PC-9 (cell line): ENCODE results near the gene NOX3. TPM values are rescaled to one million over a fixed set of nuclear protein-coding genes. Genes with fewer than 3 reads are reported as not detected.

Experiments
- BruUV-seq: library from RNA; stranded (reverse); fragments of 400-500 nt; replicated peaks from 2 replicates; lab custom pipeline; 2021; lab: Mats Ljungman, UMichigan
- CTCF ChIA-PET: fragments of 300-600 bp; sonication (Branson Sonifier 250); formaldehyde crosslinking; loops from one replicate; lab custom pipeline; 2022; ENCODE audit warnings: antibody characterized with exemption; lab: Charles Lee
- POLR2A ChIA-PET: fragments of 300-600 bp; sonication (Branson Sonifier 250); formaldehyde crosslinking; loops from one replicate; lab custom pipeline; 2022; ENCODE audit warnings: antibody characterized with exemption; ENCODE audit not compliant: unreplicated experiment; lab: Charles Lee
- DNase-seq, 2 experiments: peaks; one replicate each; pipeline versions ENCODE4 v3.0.0 to v3.0.0-alpha.2; 2015 to 2022; ENCODE audit warnings: mixed read lengths in 1 of 2
- H2AFZ ChIP-seq: fragments of 200-600 bp; sonication (generic); 2 replicates; pipeline ENCODE4 v1.8.1; 2017; ENCODE audit warnings: antibody characterized with exemption
- H3F3A ChIP-seq: fragments of 200-600 bp; sonication (generic); 2 replicates; pipeline ENCODE4 v1.8.1; 2017; ENCODE audit warnings: antibody characterized with exemption, mild to moderate bottlenecking, low read depth; ENCODE audit not compliant: insufficient read depth
- H3K27ac ChIP-seq: fragments of 200-600 bp; sonication (generic); 2 replicates; pipeline ENCODE4 v1.6.1; 2016; ENCODE audit warnings: mixed run types
- H3K27me3 ChIP-seq: fragments of 200-600 bp; sonication (generic); 2 replicates; pipeline ENCODE4 v1.6.1; 2016; ENCODE audit warnings: low read depth, mixed run types; ENCODE audit not compliant: insufficient read depth
- H3K36me3 ChIP-seq: fragments of 200-600 bp; sonication (generic); 2 replicates; pipeline ENCODE4 v1.6.1; 2016; ENCODE audit warnings: low read depth, mixed run types
- H3K4me1 ChIP-seq: fragments of 200-600 bp; sonication (generic); replicated peaks from 2 replicates; pipeline ENCODE4 v1.6.1; 2016; ENCODE audit warnings: mixed run types; ENCODE audit not compliant: insufficient read depth
- H3K4me2 ChIP-seq: fragments of 200-600 bp; sonication (generic); 2 replicates; pipeline ENCODE4 v1.6.1; 2017; ENCODE audit warnings: mixed run types
- H3K4me3 ChIP-seq: fragments of 200-600 bp; sonication (generic); 2 replicates; pipeline ENCODE4 v1.6.1; 2016; ENCODE audit warnings: mixed run types
- H3K79me2 ChIP-seq: fragments of 200-600 bp; sonication (generic); 2 replicates; pipeline ENCODE4 v1.6.1; 2017; ENCODE audit warnings: low read depth, mixed run types
- H3K9me2 ChIP-seq: fragments of 200-600 bp; sonication (generic); 2 replicates; pipeline ENCODE4 v1.8.1; 2017; ENCODE audit warnings: mild to moderate bottlenecking; ENCODE audit not compliant: insufficient read depth
- H3K9me3 ChIP-seq: fragments of 200-600 bp; sonication (generic); 2 replicates; pipeline ENCODE4 v1.8.1; 2016; ENCODE audit warnings: low read depth; ENCODE audit not compliant: insufficient read depth
- H4K20me1 ChIP-seq: fragments of 200-600 bp; sonication (generic); 2 replicates; pipeline ENCODE4 v1.8.1; 2017; ENCODE audit not compliant: insufficient read depth
- CTCF ChIP-seq: fragments of 200-600 bp; sonication (generic); conservative IDR thresholded peaks from 2 replicates; pipeline ENCODE4 v1.6.1; 2017; ENCODE audit warnings: mixed run types, antibody characterized with exemption, mild to moderate bottlenecking, moderate library complexity
- EZH2 ChIP-seq: fragments of 200-600 bp; sonication (generic); IDR thresholded peaks from 2 replicates; pipeline ENCODE4 v1.8.0; 2017; ENCODE audit warnings: antibody characterized with exemption, low read depth
- intact Hi-C: fragments of 100-400 bp; cut with micrococcal nuclease; formaldehyde crosslinking; loops from one replicate; pipeline ENCODE4 v1.10.0; 2022; ENCODE audit not compliant: unreplicated experiment
- total RNA-seq: library from RNA; stranded (reverse); gene quantifications from 2 replicates; pipeline ENCODE4 v1.2.3, GENCODE V29; 2021

Gene NOX3
- total RNA-seq, 1 experiment from 2014 or later = not detected

DNA sequence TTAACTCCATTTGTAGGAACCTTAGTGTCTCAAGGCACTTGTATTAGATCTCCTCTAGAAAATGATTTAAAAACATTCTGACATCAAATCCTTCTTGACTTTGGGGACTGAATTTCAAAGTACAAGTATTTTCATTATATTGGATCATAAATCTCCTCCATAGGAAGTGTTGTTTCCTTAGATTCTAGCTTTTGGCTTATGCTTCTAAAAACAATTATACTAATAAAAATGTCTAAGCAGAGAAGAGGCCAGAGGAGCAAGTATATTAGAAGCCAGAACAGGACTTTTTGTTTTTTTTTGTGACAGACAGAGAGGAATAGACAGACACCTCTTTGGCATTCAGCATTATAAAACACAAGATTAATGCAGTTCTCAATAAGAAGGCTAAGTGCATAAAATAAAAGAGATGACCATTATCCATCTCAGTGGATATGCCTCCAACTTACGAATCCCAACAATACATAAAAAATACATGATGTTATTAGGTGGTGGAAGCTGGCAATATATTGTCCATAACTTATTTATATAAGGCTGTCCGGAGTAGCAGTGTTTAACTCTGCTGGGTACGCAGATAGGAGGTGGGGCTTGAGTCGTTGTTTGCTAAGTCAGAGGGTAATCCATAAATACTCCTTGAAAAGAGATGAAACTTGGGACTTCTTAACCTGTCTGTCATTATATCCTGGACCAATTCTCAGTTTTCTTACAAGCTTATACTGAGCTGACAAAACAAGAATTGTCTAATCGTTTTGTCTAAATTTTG, 31.9 kb upstream of the NOX3 start:
- Histone ChIP-seq H3K9me2 (no peaks in the 10 kb centered on the region), H3K4me1 (peaks cover 13% of the 10 kb centered on the region; the same call in 1 of the 2 replicates), H3F3A (0 out of 2 replicates have a peak, but pooled peaks cover under 1% of the 10 kb centered on the region), H3K79me2 (no peaks in the 10 kb centered on the region), H3K9me3 (no peaks in the 10 kb centered on the region; the same call in 1 of the 2 replicates), H3K4me3 (no peak overlapping the region), H3K4me2 (no peak overlapping the region), H4K20me1 (no peaks in the 10 kb centered on the region), H3K36me3 (no peaks in the 10 kb centered on the region), H3K27ac (no peak overlapping the region), H3K27me3 (no peaks in the 10 kb centered on the region), H2AFZ (no peak overlapping the region)
- POLR2A ChIA-PET = interaction anchor here (0.7 kb wide), 1 partner anchor 173 kb away, joined by 8 read pairs; no protein-coding TSS in a partner anchor
- no peak for TF ChIP-seq EZH2
- TF ChIP-seq CTCF = no peak
- DNase-seq = no peak
- BruUV-seq = no TSS peak
- intact Hi-C loops = no loop called here
- CTCF ChIA-PET = no interaction called here

GRCh38 chr6:155486721-155487294, 31.2 kb upstream of the NOX3 start:
- Histone ChIP-seq H3K4me3 (no peak overlapping the region), H3K9me3 (no peaks in the 10 kb centered on the region; the same call in none of the 2 replicates), H3K4me2 (no peak overlapping the region), H3F3A (no peaks in the 10 kb centered on the region), H3K9me2 (no peaks in the 10 kb centered on the region), H3K79me2 (no peaks in the 10 kb centered on the region), H4K20me1 (no peaks in the 10 kb centered on the region), H3K4me1 (peaks cover 8% of the 10 kb centered on the region; the same call in 1 of the 2 replicates), H3K27me3 (no peaks in the 10 kb centered on the region), H3K36me3 (no peaks in the 10 kb centered on the region), H2AFZ (no peak overlapping the region), H3K27ac (no peak overlapping the region)
- TF ChIP-seq CTCF = no peak
- TF ChIP-seq EZH2 = no peak
- no TSS peak for BruUV-seq
- intact Hi-C loops = no loop called here
- CTCF ChIA-PET = no interaction called here
- no peak for DNase-seq
- POLR2A ChIA-PET = no interaction called here

DNA sequence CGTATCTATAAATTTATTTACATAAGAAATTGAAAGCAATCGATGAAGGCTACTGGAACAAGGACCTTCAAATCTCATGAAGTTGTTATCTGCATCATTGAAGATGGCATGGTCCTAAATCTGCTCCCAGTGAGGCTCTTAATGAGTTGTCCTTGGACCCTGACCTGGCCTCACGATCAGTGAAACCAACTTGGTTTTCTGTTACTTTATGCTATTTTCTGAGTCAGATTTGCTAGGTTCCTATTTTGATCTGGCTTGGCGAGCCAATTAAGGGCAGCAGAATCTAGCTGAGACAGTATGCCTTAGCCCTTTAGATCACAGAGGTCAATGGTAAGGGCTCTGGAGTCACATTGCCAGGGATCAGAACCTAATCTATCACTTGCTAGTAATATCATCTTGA, 30.1 kb upstream of the NOX3 start:
- no peak for TF ChIP-seq EZH2
- TF ChIP-seq CTCF = no peak
- H4K20me1 ChIP-seq = no peaks in the 10 kb centered on the region
- no peaks in the 10 kb centered on the region; the same call in 1 of the 2 replicates for H3K9me3 ChIP-seq
- no peaks in the 10 kb centered on the region for H3F3A ChIP-seq
- no peak for DNase-seq
- H3K4me3 ChIP-seq = no peak overlapping the region
- no peaks in the 10 kb centered on the region for H3K79me2 ChIP-seq
- no peaks in the 10 kb centered on the region for H3K36me3 ChIP-seq
- no peaks in the 10 kb centered on the region for H3K27me3 ChIP-seq
- 0 out of 2 replicates have a peak, but pooled peaks cover 4% of the 10 kb centered on the region for H3K9me2 ChIP-seq
- BruUV-seq = no TSS peak
- intact Hi-C loops = no loop called here
- H2AFZ ChIP-seq = no peak overlapping the region
- ChIA-PET CTCF (no interaction called here), POLR2A (no interaction called here)
- H3K27ac ChIP-seq = no peak overlapping the region
- H3K4me1 ChIP-seq = no peaks in the 10 kb centered on the region
- no peak overlapping the region for H3K4me2 ChIP-seq
